HepG2 (cell line): Measurements from ENCODE around the gene XPR1. TPM values are rescaled to one million over a fixed set of nuclear protein-coding genes. Genes with fewer than 3 reads are reported as not detected.

Experiments
- ATAC-seq: fragments of 200-7000 bp; cut with Tn5 transposase; 3 replicates; pipeline ENCODE4 v1.9.1; 2020; ENCODE audit warnings: mild to moderate bottlenecking, moderate library complexity
- BruUV-seq: library from RNA; stranded (reverse); fragments of 400-500 nt; replicated peaks from 2 replicates; lab custom pipeline; 2021; lab: Mats Ljungman, UMichigan
- CTCF ChIA-PET: fragments of 300-600 bp; formaldehyde crosslinking; extraction: SDS; loops from one replicate; lab custom pipeline; 2021; ENCODE audit warnings: low total read pairs, inconsistent platforms, low intra/inter-chr PET ratio; lab: Yijun Ruan, JAX
- POLR2A ChIA-PET: fragments of 350-600 bp; sonication (Branson Sonifier 250); formaldehyde crosslinking; loops from one replicate; lab custom pipeline; 2020; ENCODE audit warnings: antibody characterized with exemption, inconsistent platforms; lab: Yijun Ruan, JAX
- DNase-seq: peaks from one replicate; pipeline ENCODE4 v3.0.0-alpha.2; 2015; ENCODE audit warnings: low spot score
- FAIRE-seq: peaks from 3 replicates; lab custom pipeline; 2011; peaks lifted over from hg19 to GRCh38; lab: Jason Lieb, UNC
- H2AFZ ChIP-seq: one replicate; pipeline ENCODE4 v1.6.1; 2011; ENCODE audit warnings: low read length, inconsistent platforms
- H3K27ac ChIP-seq: fragments of 300-600 bp; 3 replicates; pipeline ENCODE4 v1.8.0; 2011; ENCODE audit warnings: mixed run types, mild to moderate bottlenecking, mixed read lengths, low read length, inconsistent platforms; ENCODE audit not compliant: insufficient read depth; ENCODE audit errors: extremely low read length
- H3K27me3 ChIP-seq, 2 experiments: fragments of 200-600 bp in 1 of 2; 2 replicates in 1 of 2; 3 replicates in 1 of 2; pipeline versions ENCODE4 v1.6.0 to v1.8.0; 2011; ENCODE audit warnings: low read length in 2 of 2, mild to moderate bottlenecking in 2 of 2, moderate library complexity in 2 of 2, inconsistent platforms in 1 of 2; ENCODE audit not compliant: insufficient read depth in 2 of 2, control insufficient read depth in 1 of 2
- H3K36me3 ChIP-seq, 2 experiments: fragments of 200-600 bp in 1 of 2; replicated peaks in 1 of 2; 2 replicates in 1 of 2; 3 replicates in 1 of 2; pipeline versions ENCODE4 v1.5.1 to v1.8.0; 2011; ENCODE audit warnings: low read length in 2 of 2, inconsistent platforms in 1 of 2; ENCODE audit not compliant: insufficient read depth in 2 of 2, control insufficient read depth in 1 of 2
- H3K4me1 ChIP-seq: 2 replicates; pipeline ENCODE4 v1.5.1; 2012; ENCODE audit warnings: low read length, inconsistent platforms; ENCODE audit not compliant: insufficient read depth
- H3K4me2 ChIP-seq: 2 replicates; pipeline ENCODE4 v1.6.0; 2011; ENCODE audit warnings: low read depth, low read length, inconsistent platforms
- H3K4me3 ChIP-seq, 3 experiments: fragments of 200-600 bp in 1 of 3; sonication (generic), shearing (Covaris generic) in 1 of 3; replicated peaks in 1 of 3; 2 replicates each; pipeline ENCODE4 v1.5.1; 2011 to 2016; ENCODE audit warnings: low read length in 3 of 3, inconsistent platforms in 2 of 3, low read depth in 2 of 3, mild to moderate bottlenecking in 2 of 3, control low read depth in 1 of 3, mixed read lengths in 1 of 3; ENCODE audit not compliant: insufficient read depth in 1 of 3
- H3K79me2 ChIP-seq: one replicate; pipeline ENCODE4 v1.6.1; 2011; ENCODE audit warnings: low read length, inconsistent platforms; ENCODE audit not compliant: insufficient read depth
- H3K9ac ChIP-seq: 2 replicates; pipeline ENCODE4 v1.6.0; 2011; ENCODE audit warnings: mild to moderate bottlenecking, low read depth, low read length, inconsistent platforms; ENCODE audit not compliant: insufficient read depth
- H3K9me3 ChIP-seq: 2 replicates; pipeline ENCODE4 v1.5.1; 2012; ENCODE audit warnings: mild to moderate bottlenecking, low read length
- H4K20me1 ChIP-seq: 2 replicates; pipeline ENCODE4 v1.6.0; 2011; ENCODE audit warnings: inconsistent platforms, mild to moderate bottlenecking, low read length, moderate library complexity; ENCODE audit not compliant: insufficient read depth
- KLF9 ChIP-seq: IDR thresholded peaks from 2 replicates; pipeline ENCODE4 v1.6.1; 2016; ENCODE audit warnings: low read depth
- NFIC ChIP-seq: IDR thresholded peaks from 2 replicates; pipeline ENCODE4 v1.6.1; 2012; ENCODE audit warnings: mild to moderate bottlenecking, low read length, inconsistent platforms
- ZFP36L1 ChIP-seq: sonication (generic); formaldehyde crosslinking; IDR thresholded peaks from 2 replicates; pipeline ENCODE4 v1.8.0; 2022; ENCODE audit warnings: mild to moderate bottlenecking, missing genetic modification reagents, moderate library complexity
- ZNF660 ChIP-seq: sonication (generic); formaldehyde crosslinking; IDR thresholded peaks from 2 replicates; pipeline ENCODE4 v1.5.1; 2020; ENCODE audit warnings: mild to moderate bottlenecking, low read depth, missing genetic modification reagents, borderline replicate concordance
- ZNF7 ChIP-seq: IDR thresholded peaks from 2 replicates; pipeline ENCODE4 v1.6.1; 2016; ENCODE audit warnings: missing biosample characterization, missing genetic modification reagents
- WGBS: methylation state at CpG from one replicate; pipeline ENCODE4 v1.1.6; 2017; ENCODE audit warnings: low lambda C conversion rate; 5-methylcytosine and 5-hydroxymethylcytosine counted together
- in situ Hi-C: cut with HindIII; loops from 2 replicates; pipeline ENCODE4 v1.10.0; 2017; ENCODE audit warnings: low pct_unique_long_range_greater_than_20kb; ENCODE audit not compliant: extremely low pct_ligation_motif_present
- intact Hi-C: fragments of 100-400 bp; cut with micrococcal nuclease; formaldehyde crosslinking; loops from one replicate; pipeline ENCODE4 v1.10.0; 2022; ENCODE audit not compliant: unreplicated experiment
- polyA plus RNA-seq, 8 experiments: library from polyadenylated mRNA; depleted of rRNA in 3 of 8; stranded (reverse) in 7 of 8; unstranded in 1 of 8; fragments of >200 nt; fragmentation: Illumina TruSeq in 4 of 8; extraction: Trizol in 4 of 8; gene quantifications; 2 replicates each; pipeline versions ENCODE4 v1.2.1 to v1.2.3, GENCODE V29; 2011 to 2016; ENCODE audit warnings: low read depth in 4 of 8, missing spikeins in 1 of 8, mixed read lengths in 1 of 8; ENCODE audit not compliant: insufficient read depth in 1 of 8
- total RNA-seq, 5 experiments: library from RNA; depleted of rRNA; stranded (reverse); fragments of >200 nt; fragmentation: Illumina TruSeq; extraction: Trizol; gene quantifications; 2 replicates each; pipeline ENCODE4 v1.2.3, GENCODE V29; 2016; ENCODE audit warnings: low read depth in 1 of 5

XPR1 gene
- total and polyA plus RNA-seq, 2 of the 13 experiments (the other 11 are each of a cell fraction or from before 2014, with no cell fraction given) = 22.3 to 23.6 TPM

- Histone ChIP-seq H4K20me1 (no peaks in the 10 kb centered on the region), H3K27me3 (peaks cover 0 to 8% of the 10 kb centered on the region in 2 experiments; a peak in 2 of 5 replicates), H3K27ac (no peak overlapping the region), H3K4me2 (no peak overlapping the region), H2AFZ (no peak overlapping the region), H3K9me3 (no peaks in the 10 kb centered on the region), H3K4me3 (no peak overlapping the region), H3K9ac (no peak overlapping the region), H3K4me1 (no peaks in the 10 kb centered on the region), H3K79me2 (no peaks in the 10 kb centered on the region), H3K36me3 (no peaks in the 10 kb centered on the region)
- in situ Hi-C loops (no loop called here), intact Hi-C loops (no loop called here)
- TF ChIP-seq ZNF660 (CRISPR knock-in tag) = no peak
- no peak for TF ChIP-seq KLF9 (CRISPR knock-in tag)
- FAIRE-seq = no peak
- no peak for DNase-seq
- POLR2A ChIA-PET = no interaction called here
- CTCF ChIA-PET = no interaction called here
- no peak for ATAC-seq
- no TSS peak for BruUV-seq
- 21% methylated on average over 3 of the region's 3 CpGs for WGBS
Observed at GRCh38 chr1:180902541-180902940, 270.7 kb downstream of the XPR1 start.

- peaks cover 12% of the 10 kb centered on the region for H3K4me1 ChIP-seq
- H3K27ac ChIP-seq = no peak overlapping the region
- H3K4me2 ChIP-seq = no peak overlapping the region
- no peak overlapping the region for H2AFZ ChIP-seq
- H3K79me2 ChIP-seq = no peaks in the 10 kb centered on the region
- 0 out of 5 replicates have a peak, but pooled peaks cover 0 to 3% of the 10 kb centered on the region in 2 experiments for H3K27me3 ChIP-seq
- POLR2A ChIA-PET = no interaction called here
- no peaks in the 10 kb centered on the region for H3K9me3 ChIP-seq
- FAIRE-seq (no peak), ATAC-seq (no peak), DNase-seq (no peak)
- no peaks in the 10 kb centered on the region for H4K20me1 ChIP-seq
- H3K4me3 ChIP-seq = no peak overlapping the region
- H3K36me3 ChIP-seq = no peaks in the 10 kb centered on the region
- in situ Hi-C loops (no loop called here), intact Hi-C loops (no loop called here)
- CTCF ChIA-PET = no interaction called here
- 33% methylated on average over 5 of the region's 8 CpGs for WGBS
- no TSS peak for BruUV-seq
- no peak for TF ChIP-seq ZFP36L1
- TF ChIP-seq ZNF7 (CRISPR knock-in tag) = no peak
- TF ChIP-seq NFIC = no peak
- no peak overlapping the region for H3K9ac ChIP-seq
Observed at GRCh38 chr1:180905927-180906326, 274.1 kb downstream of the XPR1 start.
